OCI-LY7 (cell line): ENCODE measurements around the gene ATAD1. TPM values are rescaled to one million over a fixed set of nuclear protein-coding genes. Genes with fewer than 3 reads are reported as not detected.

Experiments
- BruUV-seq: library from RNA; stranded (reverse); fragments of 400-500 nt; replicated peaks from 2 replicates; lab custom pipeline; 2021; lab: Mats Ljungman, UMichigan
- CTCF ChIA-PET: fragments of 300-600 bp; sonication (Branson Sonifier 250); formaldehyde crosslinking; loops from one replicate; lab custom pipeline; 2022; ENCODE audit warnings: antibody characterized with exemption; ENCODE audit not compliant: unreplicated experiment; lab: Charles Lee
- POLR2A ChIA-PET: fragments of 300-600 bp; sonication (Branson Sonifier 250); formaldehyde crosslinking; loops from one replicate; lab custom pipeline; 2022; ENCODE audit warnings: antibody characterized with exemption; lab: Charles Lee
- DNase-seq: peaks from one replicate; pipeline ENCODE4 v3.0.0-alpha.2; 2015; ENCODE audit warnings: low spot score
- H2AFZ ChIP-seq: fragments of 200-600 bp; sonication (generic), shearing (Covaris generic); 2 replicates; pipeline ENCODE4 v1.6.1; 2014; ENCODE audit warnings: mild to moderate bottlenecking, antibody characterized with exemption, low read length, moderate library complexity
- H3K27ac ChIP-seq: fragments of 200-600 bp; sonication (generic); 2 replicates; pipeline ENCODE4 v1.5.1; 2014; ENCODE audit warnings: mixed run types, low read depth, mild to moderate bottlenecking, moderate library complexity, low read length, inconsistent platforms; ENCODE audit not compliant: poor library complexity, severe bottlenecking
- H3K36me3 ChIP-seq: fragments of 200-600 bp; sonication (generic); 2 replicates; pipeline ENCODE4 v1.6.1; 2014; ENCODE audit warnings: mild to moderate bottlenecking, antibody characterized with exemption, low read length, moderate library complexity, mixed read lengths; ENCODE audit not compliant: insufficient read depth
- H3K4me1 ChIP-seq: fragments of 200-600 bp; sonication (generic); 2 replicates; pipeline ENCODE4 v1.5.1; 2014; ENCODE audit warnings: mild to moderate bottlenecking, low read length; ENCODE audit not compliant: insufficient read depth, poor library complexity, severe bottlenecking
- H3K4me2 ChIP-seq: fragments of 200-600 bp; sonication (generic); 2 replicates; pipeline ENCODE4 v1.6.1; 2014; ENCODE audit warnings: mild to moderate bottlenecking, low read length
- H3K4me3 ChIP-seq: fragments of 200-600 bp; sonication (generic); 2 replicates; pipeline ENCODE4 v1.5.1; 2014; ENCODE audit warnings: mild to moderate bottlenecking, low read depth, low read length; ENCODE audit not compliant: poor library complexity, severe bottlenecking
- H3K79me2 ChIP-seq: fragments of 200-600 bp; sonication (generic); 2 replicates; pipeline ENCODE4 v1.6.1; 2016; ENCODE audit warnings: low read depth, mild to moderate bottlenecking, low read length, moderate library complexity, mixed read lengths; ENCODE audit not compliant: insufficient read depth
- H3K9me2 ChIP-seq: fragments of 200-600 bp; sonication (generic); 2 replicates; pipeline ENCODE4 v1.6.1; 2016; ENCODE audit warnings: mild to moderate bottlenecking, low read length, mixed read lengths; ENCODE audit not compliant: insufficient read depth
- H3K9me3 ChIP-seq: fragments of 200-600 bp; sonication (generic); 2 replicates; pipeline ENCODE4 v1.6.1; 2014; ENCODE audit warnings: mild to moderate bottlenecking, mixed run types, low read length, mixed read lengths
- H4K20me1 ChIP-seq: fragments of 200-600 bp; sonication (generic); 2 replicates; pipeline ENCODE4 v1.6.1; 2014; ENCODE audit warnings: mild to moderate bottlenecking, antibody characterized with exemption, low read length, moderate library complexity, mixed read lengths; ENCODE audit not compliant: insufficient read depth
- CTCF ChIP-seq: fragments of 200-600 bp; sonication (generic); conservative IDR thresholded peaks from 2 replicates; pipeline ENCODE4 v1.5.1; 2014; ENCODE audit warnings: mild to moderate bottlenecking, antibody characterized with exemption, low read length, moderate library complexity, mixed read lengths
- EZH2phosphoT487 ChIP-seq: fragments of 200-600 bp; sonication (generic); IDR thresholded peaks from 2 replicates; pipeline ENCODE4 v1.6.1; 2018; ENCODE audit warnings: low read depth, borderline replicate concordance, mild to moderate bottlenecking, mixed run types, antibody characterized with exemption, low read length, moderate library complexity, mixed read lengths
- intact Hi-C: fragments of 100-400 bp; cut with micrococcal nuclease; formaldehyde crosslinking; loops from one replicate; pipeline ENCODE4 v1.10.0; 2022; ENCODE audit not compliant: unreplicated experiment
- total RNA-seq, 2 experiments: library from RNA; depleted of rRNA in 1 of 2; stranded (reverse); fragments of >200 nt in 1 of 2; shearing (Covaris generic) in 1 of 2; gene quantifications; 2 replicates each; pipeline ENCODE4 v1.2.3, GENCODE V29; 2014 to 2022

ATAD1 gene
- total RNA-seq, 2 experiments from 2014 or later = 19.6 to 47.7 TPM

- Histone ChIP-seq H4K20me1 (peaks cover 23% of the 10 kb centered on the region), H3K27ac (peak overlapping the region; percentile 94), H3K36me3 (peaks cover 24% of the 10 kb centered on the region), H3K9me2 (no peaks in the 10 kb centered on the region), H2AFZ (peak overlapping the region; percentile 64; the same call in 1 of the 2 replicates), H3K79me2 (peaks cover 51% of the 10 kb centered on the region), H3K4me3 (peak overlapping the region; percentile 96), H3K9me3 (no peaks in the 10 kb centered on the region), H3K4me1 (peaks cover 19% of the 10 kb centered on the region), H3K4me2 (peak overlapping the region; percentile 82)
- peak; percentile 82 for DNase-seq
- TF ChIP-seq CTCF = no peak; the same call in 1 of the 2 replicates
- no TSS peak for BruUV-seq
- intact Hi-C loops = loop anchor here (5.0 kb wide), 5 partner anchors 206 to 456 kb away; no protein-coding TSS in a partner anchor
- ChIA-PET POLR2A (interaction anchor here (0.7 to 6.9 kb wide), 30 partner anchors 10 to 1027 kb away, joined by 3 to 134 read pairs (median 4); no protein-coding TSS in a partner anchor), CTCF (interaction anchor here (0.9 to 3.2 kb wide), 5 partner anchors 115 to 531 kb away, joined by 3 to 36 read pairs (median 8); no protein-coding TSS in a partner anchor)
Observed at GRCh38 chr10:87861566-87861952, 43.5 kb upstream of the ATAD1 start.

GRCh38 chr10:87860816-87861403 is 42.9 kb upstream of the ATAD1 start:
- peak overlapping the region; percentile 96 for H3K4me3 ChIP-seq
- TF ChIP-seq CTCF (no peak; the same call in 1 of the 2 replicates), EZH2phosphoT487 (no peak)
- POLR2A ChIA-PET = interaction anchor here (0.7 to 6.9 kb wide), 22 partner anchors 10 to 1028 kb away, joined by 3 to 134 read pairs (median 6); no protein-coding TSS in a partner anchor
- H3K9me3 ChIP-seq = no peaks in the 10 kb centered on the region
- peak overlapping the region; percentile 64; the same call in 1 of the 2 replicates for H2AFZ ChIP-seq
- TSS peak; percentile 68 for BruUV-seq
- H3K9me2 ChIP-seq = no peaks in the 10 kb centered on the region
- H3K4me1 ChIP-seq = peaks cover 19% of the 10 kb centered on the region
- peaks cover 16% of the 10 kb centered on the region for H4K20me1 ChIP-seq
- H3K4me2 ChIP-seq = peak overlapping the region; percentile 82
- CTCF ChIA-PET = interaction anchor here (0.9 to 3.2 kb wide), 5 partner anchors 116 to 531 kb away, joined by 3 to 36 read pairs (median 8); no protein-coding TSS in a partner anchor
- peak overlapping the region; percentile 94 for H3K27ac ChIP-seq
- intact Hi-C loops = loop anchor here (1.0 to 5.0 kb wide), 7 partner anchors 205 to 692 kb away; no protein-coding TSS in a partner anchor
- H3K79me2 ChIP-seq = peaks cover 44% of the 10 kb centered on the region
- H3K36me3 ChIP-seq = peaks cover 17% of the 10 kb centered on the region
- DNase-seq = peak; percentile 30
